GM08714 (cell line): ENCODE results near the gene TSPAN16.
"Not testable (repeated sequence)": the region's sequence is repeated elsewhere in the genome, so short reads cannot be mapped to it uniquely, and the experiment has no call there.

Source experiments
- H3K4me3 ChIP-seq: fragments of 200-500 bp; sonication (Bioruptor generic); 2 replicates; pipeline ENCODE4 v1.5.1; 2014; ENCODE audit warnings: mild to moderate bottlenecking, low read length, inconsistent platforms
- ZNF274 ChIP-seq: IDR thresholded peaks from 2 replicates; pipeline ENCODE4 v1.6.1; 2012; ENCODE audit warnings: mild to moderate bottlenecking, low read depth, low read length

TSPAN16 gene

DNA sequence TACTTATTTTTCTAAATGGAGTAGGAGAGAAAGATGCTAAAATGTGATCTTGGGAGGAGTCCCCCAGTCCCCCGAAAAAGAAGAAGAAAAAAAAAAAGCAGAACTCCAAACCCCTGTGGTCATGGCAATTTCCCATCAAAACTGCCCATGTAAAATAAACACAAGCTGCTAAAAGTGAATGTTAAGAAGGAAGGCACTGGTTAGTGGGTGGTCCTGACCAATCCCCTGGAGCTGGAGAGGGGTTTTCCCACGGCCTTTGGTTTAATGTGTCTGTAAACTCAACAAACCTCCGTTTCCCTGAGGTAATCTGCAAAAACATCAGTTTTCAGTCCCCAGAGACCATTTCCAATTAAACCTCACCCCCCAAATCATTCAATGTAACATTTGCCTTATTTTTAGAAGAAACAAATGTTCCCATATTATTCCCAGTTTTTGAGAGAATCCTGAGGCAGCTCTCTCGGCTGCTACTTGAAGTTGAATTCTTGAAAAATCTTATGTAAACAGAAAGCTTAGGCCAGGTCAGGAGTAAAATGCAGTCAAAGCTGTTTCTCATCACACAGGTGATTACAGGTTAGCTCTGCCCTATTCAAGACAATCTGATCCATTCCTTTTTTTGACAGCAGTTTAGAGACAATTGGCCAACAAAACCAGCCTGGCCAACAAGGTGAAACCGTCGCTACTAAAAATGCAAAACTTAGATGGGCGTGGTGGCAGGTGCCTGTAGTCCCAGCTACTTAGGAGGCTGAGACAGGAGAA is 26.5 kb downstream of the TSPAN16 start:
- no peak overlapping the region for H3K4me3 ChIP-seq
- TF ChIP-seq ZNF274, result no peak

DNA sequence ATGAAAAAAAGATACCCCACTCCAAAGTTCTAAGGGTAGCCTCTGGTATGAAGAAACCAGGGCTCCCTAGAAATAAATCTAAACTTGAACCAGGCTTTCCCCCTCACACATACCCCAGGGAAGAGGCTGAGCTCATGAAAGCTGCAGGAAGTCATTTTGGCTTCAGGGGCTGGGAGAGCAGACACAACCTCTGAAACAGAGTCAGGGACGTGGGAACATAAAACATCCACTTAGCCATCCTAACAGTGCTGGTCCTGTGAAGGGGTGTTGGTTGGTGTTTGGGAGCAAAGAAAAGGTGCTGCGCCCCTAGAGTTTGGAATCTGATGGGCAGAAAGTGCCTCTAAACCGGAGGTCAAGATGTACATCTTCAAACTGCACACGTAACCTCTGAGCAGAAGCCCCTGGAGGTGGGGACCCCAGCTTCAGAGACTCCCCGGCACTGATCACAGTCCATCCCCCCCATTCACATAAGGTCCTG is 27.7 kb downstream of the TSPAN16 start:
- no peak for TF ChIP-seq ZNF274
- peak overlapping the region; percentile 11; the same call in 1 of the 2 replicates for H3K4me3 ChIP-seq

DNA sequence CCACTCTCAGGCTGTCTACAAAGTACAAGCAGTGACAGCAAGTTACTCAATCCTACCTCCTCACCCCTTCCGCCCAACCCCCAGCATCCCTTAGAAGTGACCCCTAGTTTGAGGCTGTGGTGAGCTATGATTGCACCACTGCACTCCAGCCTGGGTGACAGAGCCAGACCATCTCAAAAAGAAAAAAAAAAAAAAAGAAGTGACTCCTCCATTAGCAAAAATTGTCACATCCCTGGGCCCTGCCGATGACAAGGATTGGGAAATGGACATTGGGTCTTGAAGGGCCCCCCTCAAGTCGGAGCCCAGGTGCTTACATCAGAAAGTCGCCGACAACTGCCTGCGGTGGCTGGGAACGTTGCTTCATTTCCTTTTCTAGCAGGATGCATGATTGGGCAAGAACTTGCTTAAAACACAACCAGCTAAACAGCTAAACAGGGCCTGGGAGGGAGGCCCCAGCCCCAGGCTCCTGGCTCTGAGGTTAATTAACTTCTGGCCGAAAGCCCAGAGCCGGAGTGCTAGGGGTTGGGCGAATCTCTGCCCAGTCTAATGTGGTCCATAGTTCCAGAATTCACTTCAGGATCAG is 28.2 kb downstream of the TSPAN16 start:
- peak overlapping the region; percentile 11; the same call in 1 of the 2 replicates for H3K4me3 ChIP-seq
- TF ChIP-seq ZNF274, result no peak

DNA sequence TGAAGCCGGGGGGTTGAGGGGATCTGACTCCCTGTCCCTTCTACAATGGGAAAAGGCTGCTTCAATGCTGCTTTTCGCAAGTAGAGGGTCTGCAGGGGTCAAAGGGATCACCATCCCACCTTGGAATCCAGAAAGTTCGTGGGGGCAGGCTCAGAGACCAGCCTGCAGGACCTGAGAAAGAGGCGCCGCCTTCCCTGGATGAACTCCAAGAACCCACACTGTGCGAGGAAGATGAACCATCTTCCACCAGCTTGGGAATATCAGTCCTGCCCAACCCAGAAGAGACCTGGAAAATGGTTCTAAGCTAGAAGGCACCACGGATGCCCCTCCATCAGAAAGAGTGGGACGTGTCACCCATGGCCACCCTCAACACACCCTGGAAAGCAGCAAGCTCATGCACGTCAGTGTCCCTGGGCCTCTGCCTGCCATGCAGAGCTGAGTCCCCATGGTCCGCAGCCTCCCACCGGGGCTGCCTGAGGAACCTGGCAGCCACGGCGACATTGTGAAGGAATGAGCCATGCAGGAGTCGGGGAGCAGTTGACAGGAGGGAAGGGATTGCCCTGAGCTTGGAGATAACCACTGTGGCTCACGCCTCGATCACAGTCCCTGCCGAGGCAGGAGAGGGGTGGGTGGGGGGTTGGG is 28.9 kb downstream of the TSPAN16 start:
- no peak overlapping the region; the same call in 1 of the 2 replicates for H3K4me3 ChIP-seq
- no peak for TF ChIP-seq ZNF274

DNA sequence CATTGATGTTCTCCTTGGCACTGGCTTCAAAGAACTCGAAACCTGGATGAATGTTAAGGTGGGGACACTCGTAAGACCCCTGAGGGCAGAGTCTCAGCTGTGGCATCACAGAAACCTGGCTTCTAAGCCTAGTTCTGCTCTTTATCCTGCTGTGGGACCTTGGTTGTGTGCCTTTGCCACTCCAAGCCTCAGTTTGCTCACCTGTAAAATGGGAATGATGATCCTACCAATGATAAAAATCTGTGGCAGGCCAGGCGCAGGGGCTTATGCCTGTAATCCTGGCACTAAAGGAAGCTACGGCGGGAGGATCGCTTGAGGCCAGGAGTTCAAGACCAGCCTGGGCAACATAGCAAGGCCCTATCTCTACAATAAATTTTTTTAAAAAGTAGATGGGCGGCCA is 29.6 kb downstream of the TSPAN16 start:
- H3K4me3 ChIP-seq, result no peak overlapping the region
- no peak for TF ChIP-seq ZNF274

DNA sequence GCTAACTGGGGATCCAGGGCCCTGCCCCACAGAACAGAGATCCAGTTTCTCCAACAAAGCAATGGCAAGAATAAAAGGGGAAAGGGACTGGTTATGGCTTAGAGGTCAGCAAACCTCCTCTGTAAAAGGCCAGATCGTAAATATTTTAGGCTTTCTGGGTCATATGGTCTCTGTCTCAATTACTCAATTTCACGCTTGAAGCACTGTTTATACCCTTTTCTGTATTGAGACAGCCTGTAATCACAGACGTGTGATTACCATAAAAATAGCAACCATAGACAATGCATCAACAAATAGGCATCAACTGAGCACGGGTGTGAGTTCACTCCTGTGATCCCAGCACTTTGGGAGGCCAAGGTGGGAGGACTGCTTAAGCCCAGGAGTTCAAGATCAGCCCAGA is 34.2 kb downstream of the TSPAN16 start:
- TF ChIP-seq ZNF274, result no peak

DNA sequence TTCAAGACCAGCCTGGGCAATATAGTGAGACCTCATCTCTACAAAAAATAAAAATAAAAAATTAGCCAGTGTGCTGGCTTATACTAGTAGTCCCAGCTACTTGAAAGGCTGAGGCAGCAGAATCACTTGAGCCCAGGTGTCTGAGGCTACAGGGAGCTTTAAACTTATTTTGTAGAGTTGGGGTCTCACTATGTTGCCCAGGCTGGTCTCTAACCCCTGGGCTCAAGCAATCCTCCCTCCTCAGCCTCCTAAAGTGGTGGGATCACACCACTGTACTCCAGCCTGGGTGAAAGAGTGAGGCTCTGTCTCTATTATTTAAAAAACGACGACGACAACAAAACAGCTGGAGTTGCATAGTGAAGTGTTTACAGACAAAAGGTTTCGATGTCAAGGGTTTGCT is 35.5 kb downstream of the TSPAN16 start:
- TF ChIP-seq ZNF274, result no peak
- no peak overlapping the region for H3K4me3 ChIP-seq

More for the DNA sequence above, 34.2 kb downstream of the TSPAN16 start:
- no peak overlapping the region for H3K4me3 ChIP-seq

DNA sequence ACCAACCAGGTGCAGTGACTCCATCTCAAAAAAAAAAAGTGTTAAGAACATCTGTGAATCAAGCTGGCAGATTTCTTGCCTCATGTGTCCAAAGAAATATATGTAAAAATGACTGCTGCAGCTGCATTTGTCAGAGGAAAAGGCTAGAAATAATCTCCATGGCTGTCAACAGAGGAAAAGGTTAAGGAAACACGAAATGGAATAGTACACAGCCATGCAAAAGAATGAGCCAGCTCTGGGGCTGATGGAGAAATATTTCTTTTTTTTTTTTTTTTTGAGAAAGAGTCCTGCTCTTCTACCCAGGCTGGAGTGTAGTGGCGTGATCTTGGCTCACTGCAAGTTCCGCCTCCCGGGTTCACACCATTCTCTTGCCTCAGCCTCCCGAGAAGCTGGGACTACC is 36.9 kb downstream of the TSPAN16 start:
- no peak overlapping the region for H3K4me3 ChIP-seq
- TF ChIP-seq ZNF274, result no peak

DNA sequence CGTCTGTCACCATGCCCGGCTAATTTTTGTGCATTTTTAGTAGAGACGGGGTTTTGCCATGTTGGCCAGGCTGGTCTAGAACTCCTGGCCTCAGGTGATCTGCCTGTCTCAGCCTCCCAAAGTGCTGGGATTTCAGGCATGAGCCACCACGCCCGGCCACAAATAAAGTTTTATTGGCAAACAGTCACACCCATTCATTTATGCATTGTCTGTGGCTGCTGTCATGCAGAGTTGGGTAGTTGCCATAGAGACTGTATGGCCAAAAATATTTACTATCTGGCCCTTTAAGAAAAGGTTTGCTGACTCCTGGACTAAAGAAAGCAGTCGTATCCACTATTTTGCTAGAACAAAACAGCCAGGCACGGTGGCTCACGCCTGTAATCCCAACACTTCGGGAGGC is 37.9 kb downstream of the TSPAN16 start:
- not testable (repeated sequence) for H3K4me3 ChIP-seq

DNA sequence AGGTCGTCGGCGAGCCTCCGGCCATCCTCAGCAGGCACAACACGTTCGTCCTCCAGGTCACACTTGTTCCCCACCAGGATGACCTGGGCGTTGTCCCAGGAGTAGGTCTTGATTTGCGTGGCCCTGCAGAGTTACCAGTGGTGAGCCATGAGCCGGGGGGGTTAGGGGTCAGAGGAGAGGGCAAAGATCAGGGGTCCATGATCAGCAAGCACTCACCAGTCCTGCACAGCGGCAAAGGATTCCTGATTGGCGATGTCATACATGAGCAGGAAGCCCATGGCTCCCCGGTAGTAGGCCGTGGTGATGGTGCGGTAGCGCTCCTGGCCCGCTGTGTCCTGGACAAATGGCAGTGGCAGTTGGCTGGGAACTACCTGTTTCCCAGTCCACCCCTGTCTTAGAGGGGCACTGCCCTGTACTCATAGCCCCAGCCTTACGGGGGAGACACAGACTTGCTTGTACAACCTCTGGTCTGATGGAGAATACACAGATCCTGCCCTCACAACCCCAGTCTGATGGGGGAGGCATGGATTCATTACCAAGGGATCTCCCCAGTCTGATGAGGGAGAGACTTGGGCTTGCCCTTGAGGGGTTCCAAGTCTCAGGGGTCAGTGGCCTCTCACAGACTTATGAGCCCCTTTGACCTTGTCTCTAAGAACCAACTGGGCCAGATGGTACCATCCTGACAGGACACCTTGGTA is 39.6 kb downstream of the TSPAN16 start:
- no peak overlapping the region for H3K4me3 ChIP-seq
- no peak for TF ChIP-seq ZNF274

DNA sequence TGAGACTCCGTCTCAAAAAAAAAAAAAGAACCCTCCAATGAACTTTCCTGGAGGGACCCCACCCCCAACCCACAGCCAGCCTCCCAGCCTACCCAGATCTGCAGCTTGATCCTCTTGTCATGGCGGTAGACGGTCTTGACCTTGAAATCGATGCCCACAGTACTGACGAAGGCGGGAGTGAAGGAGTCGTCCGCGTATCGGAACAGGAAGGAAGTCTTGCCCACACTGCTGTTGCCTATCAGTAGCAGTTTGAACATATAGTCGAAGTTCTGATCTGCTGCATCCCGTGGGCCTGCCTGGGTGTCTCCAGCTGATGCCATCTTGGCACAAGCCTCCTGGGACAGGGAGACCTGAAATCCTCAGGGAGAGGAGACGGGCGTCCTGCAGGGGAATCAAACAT is 41.1 kb downstream of the TSPAN16 start:
- TF ChIP-seq ZNF274, result no peak
- H3K4me3 ChIP-seq, result no peak overlapping the region

DNA sequence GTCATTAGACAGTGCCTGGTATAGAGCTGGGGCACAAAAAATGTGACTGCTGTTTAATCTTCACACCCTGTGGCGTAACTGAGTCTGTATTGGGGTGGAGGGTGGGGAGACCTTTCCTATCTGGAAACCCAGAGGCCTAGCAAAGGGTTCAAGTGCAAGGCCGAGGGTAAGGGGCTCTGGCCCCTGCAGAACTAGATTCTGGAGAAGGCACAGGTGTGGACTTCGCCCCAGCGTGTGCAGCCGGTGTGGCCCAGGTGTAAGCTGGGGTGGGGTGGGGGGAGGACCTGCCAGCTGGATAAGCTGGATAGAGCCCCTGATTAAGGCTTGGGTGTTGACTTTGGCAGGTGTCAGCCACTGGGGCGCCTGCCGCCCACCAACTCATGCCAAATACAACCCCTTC is 42.2 kb downstream of the TSPAN16 start:
- H3K4me3 ChIP-seq, result no peak overlapping the region
- no peak for TF ChIP-seq ZNF274

DNA sequence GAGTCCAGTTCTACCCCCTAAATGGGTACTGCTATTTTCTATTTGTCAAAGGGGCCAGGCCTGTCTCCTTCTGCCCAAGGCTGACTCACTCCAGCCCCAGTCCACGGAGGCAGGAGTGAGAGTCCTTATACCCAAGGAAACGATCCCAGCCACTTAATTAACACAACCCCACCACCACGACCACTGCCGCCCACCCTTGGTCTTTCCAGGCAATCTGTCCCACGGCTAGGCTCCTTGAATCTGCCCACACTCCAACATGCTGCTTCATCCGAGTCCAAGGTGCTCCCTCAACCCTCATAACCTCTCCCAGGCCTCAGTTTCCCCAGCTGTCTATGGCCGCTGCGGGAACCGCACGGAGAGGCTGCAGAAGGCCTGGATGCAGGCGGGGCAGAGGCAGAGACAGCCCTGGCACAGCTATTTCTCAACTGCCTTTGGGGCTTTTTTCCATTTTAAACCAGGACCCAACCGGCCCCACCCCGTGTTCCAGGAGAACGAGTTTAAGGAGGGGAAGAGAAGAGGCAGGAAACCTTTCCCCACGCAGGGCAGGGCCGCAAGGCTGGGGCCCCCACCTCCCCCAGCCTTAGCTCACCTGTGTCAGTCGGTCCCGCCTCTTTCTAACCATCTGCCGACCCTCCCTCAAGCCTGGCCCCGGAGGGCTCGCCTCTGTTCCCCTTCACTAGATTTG is 42.8 kb downstream of the TSPAN16 start:
- peak overlapping the region; percentile 63; the same call in 1 of the 2 replicates for H3K4me3 ChIP-seq
- TF ChIP-seq ZNF274, result no peak

DNA sequence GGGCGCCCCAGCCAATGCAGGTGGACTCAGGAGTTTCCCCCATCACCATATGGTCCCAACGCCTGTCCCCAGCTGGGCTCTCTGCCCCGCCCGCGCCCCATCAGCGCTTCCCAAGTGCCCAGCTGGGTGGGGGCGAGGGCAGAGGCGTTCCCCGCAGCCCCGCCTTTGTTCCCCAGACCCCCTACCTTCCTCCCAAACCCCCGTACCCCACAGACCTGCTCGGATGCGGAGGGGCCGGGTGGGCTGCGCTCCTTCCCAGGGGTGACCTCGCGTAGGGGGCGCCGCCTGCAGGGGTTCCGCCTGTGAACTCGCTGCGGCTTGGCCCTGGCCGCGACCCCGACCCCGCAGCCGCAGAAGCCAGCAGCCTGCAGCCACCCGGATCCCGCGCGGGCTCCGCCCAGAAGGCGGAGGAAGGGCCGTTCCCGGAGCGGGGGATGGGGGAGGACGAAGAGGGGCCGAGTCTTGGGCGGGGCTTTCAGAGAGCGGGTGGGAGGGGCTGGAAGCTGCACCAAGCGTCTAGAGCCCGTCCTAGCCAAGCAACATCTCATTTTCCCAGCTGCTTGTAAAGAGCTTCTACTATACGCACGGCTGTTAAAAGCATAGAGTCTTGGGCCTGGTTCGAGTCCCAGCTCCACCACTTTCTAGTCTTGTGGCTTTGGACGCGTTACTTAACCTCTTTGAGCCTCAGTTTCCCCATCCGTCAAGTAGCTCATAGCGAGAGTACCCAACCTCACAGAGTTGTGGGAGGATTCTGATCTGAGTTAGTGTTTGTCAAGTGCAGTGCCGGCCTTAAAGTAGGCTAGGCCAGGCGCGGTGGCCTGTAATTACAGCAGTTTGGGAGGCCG is 43.5 kb downstream of the TSPAN16 start, which contains the start of gene RAB3D:
RAB3D (minus strand) TSS at position 404 of the 845 bp plus-strand sequence. CDS start 2,258 bp downstream, outside the sequence.
- TF ChIP-seq ZNF274, result no peak
- peak within 1 kb of the TSS; percentile 63; the same call in 1 of the 2 replicates for H3K4me3 ChIP-seq

DNA sequence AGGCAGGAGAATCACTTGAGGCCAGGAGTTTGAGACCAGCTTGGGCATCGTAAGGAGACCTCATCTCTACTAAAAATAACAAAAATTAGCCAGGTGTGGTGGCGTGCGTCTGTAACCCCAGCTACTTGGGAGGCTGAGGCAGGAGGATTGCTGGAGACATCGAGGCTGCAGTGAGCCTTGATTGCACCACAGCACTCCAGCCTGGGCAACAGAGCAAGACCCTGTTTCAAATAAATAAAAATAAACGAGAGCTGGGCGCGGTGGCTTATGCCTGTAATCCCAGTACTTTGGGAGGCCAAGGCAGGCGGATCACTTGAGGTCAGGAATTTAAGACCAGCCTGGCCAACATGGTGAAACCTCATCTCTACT is 44.1 kb downstream of the TSPAN16 start:
- peak overlapping the region; percentile 63; the same call in 1 of the 2 replicates for H3K4me3 ChIP-seq
